SK-N-SH treated with all-trans-retinoic acid at 6 μM for 48 hours (cell line): Measurements from ENCODE around the gene MYLK4.

Experiments
- ATAC-seq: fragments of 200-7000 bp; cut with Tn5 transposase; 3 replicates; pipeline ENCODE4 v1.9.1; 2020; ENCODE audit warnings: mild to moderate bottlenecking, moderate library complexity
- ARNTL ChIP-seq: fragments of 450-650 bp; formaldehyde crosslinking; IDR thresholded peaks from 2 replicates; pipeline ENCODE4 v1.5.0; 2020; ENCODE audit warnings: low read depth, mild to moderate bottlenecking, moderate library complexity, borderline replicate concordance
- BACH2 ChIP-seq: fragments of 250-450 bp; sonication (Bioruptor Pico); IDR thresholded peaks from 2 replicates; pipeline ENCODE4 v1.9.0; 2021; ENCODE audit warnings: mild to moderate bottlenecking, borderline replicate concordance
- ESRRG ChIP-seq: fragments of 250-450 bp; sonication (Bioruptor Pico); IDR thresholded peaks from 2 replicates; pipeline ENCODE4 v1.6.1; 2021; ENCODE audit warnings: mild to moderate bottlenecking
- ISL1 ChIP-seq: fragments of 250-450 bp; sonication (Bioruptor Pico); IDR thresholded peaks from 2 replicates; pipeline ENCODE4 v2.1.2; 2022; ENCODE audit warnings: mild to moderate bottlenecking, moderate library complexity
- OSR1 ChIP-seq: fragments of 250-450 bp; sonication (Bioruptor Pico); IDR thresholded peaks from 2 replicates; pipeline ENCODE4 v1.8.0; 2022; ENCODE audit warnings: moderate library complexity, mild to moderate bottlenecking, inconsistent platforms
- PPARA ChIP-seq: fragments of 250-450 bp; sonication (Bioruptor Pico); IDR thresholded peaks from 2 replicates; pipeline ENCODE4 v1.5.0; 2020; ENCODE audit warnings: mild to moderate bottlenecking, borderline replicate concordance
- RARB ChIP-seq: fragments of 250-450 bp; sonication (Bioruptor Pico); IDR thresholded peaks from 2 replicates; pipeline ENCODE4 v1.8.0; 2021; ENCODE audit warnings: mild to moderate bottlenecking, moderate library complexity
- SNAI2 ChIP-seq: fragments of 250-450 bp; sonication (Bioruptor Pico); IDR thresholded peaks from 2 replicates; pipeline ENCODE4 v1.5.0; 2020; ENCODE audit warnings: mild to moderate bottlenecking, moderate library complexity
- TCF4 ChIP-seq: fragments of 250-450 bp; sonication (Bioruptor Pico); IDR thresholded peaks from 2 replicates; pipeline ENCODE4 v1.8.0; 2021; ENCODE audit warnings: mild to moderate bottlenecking, moderate library complexity, borderline replicate concordance
- TOX ChIP-seq: fragments of 250-450 bp; sonication (Bioruptor Pico); IDR thresholded peaks from 2 replicates; pipeline ENCODE4 v1.8.0; 2021; ENCODE audit warnings: mild to moderate bottlenecking, moderate library complexity, borderline replicate concordance
- ZC3H10 ChIP-seq: fragments of 250-450 bp; sonication (Bioruptor Pico); IDR thresholded peaks from 2 replicates; pipeline ENCODE4 v1.5.1; 2021; ENCODE audit warnings: mild to moderate bottlenecking, moderate library complexity
- ZFP3 ChIP-seq: fragments of 250-450 bp; sonication (Bioruptor Pico); IDR thresholded peaks from 2 replicates; pipeline ENCODE4 v1.5.0; 2020; ENCODE audit warnings: mild to moderate bottlenecking, moderate library complexity
- ZFP30 ChIP-seq: fragments of 450-650 bp; formaldehyde crosslinking; IDR thresholded peaks from 2 replicates; pipeline ENCODE4 v1.5.0; 2022; ENCODE audit warnings: mild to moderate bottlenecking, moderate library complexity
- ZNF565 ChIP-seq: fragments of 450-650 bp; formaldehyde crosslinking; conservative IDR thresholded peaks from 2 replicates; pipeline ENCODE4 v1.5.0; 2020; ENCODE audit warnings: low read depth, mild to moderate bottlenecking, moderate library complexity
- ZNF70 ChIP-seq: fragments of 450-650 bp; formaldehyde crosslinking; IDR thresholded peaks from 2 replicates; pipeline ENCODE4 v1.5.0; 2020; ENCODE audit warnings: mild to moderate bottlenecking, moderate library complexity
- ZNF8 ChIP-seq: fragments of 450-650 bp; formaldehyde crosslinking; IDR thresholded peaks from 2 replicates; pipeline ENCODE4 v1.5.0; 2020; ENCODE audit warnings: mild to moderate bottlenecking, moderate library complexity
- TF ChIP-seq, protein P1 (sequence below): fragments of 250-450 bp; sonication (Bioruptor Pico); IDR thresholded peaks from 2 replicates; pipeline ENCODE4 v1.5.0; 2020; ENCODE audit warnings: mild to moderate bottlenecking, moderate library complexity
- TF ChIP-seq, protein P2 (sequence below): fragments of 250-450 bp; sonication (Bioruptor Pico); IDR thresholded peaks from 2 replicates; pipeline ENCODE4 v1.8.0; 2021; ENCODE audit warnings: low read depth, mild to moderate bottlenecking, moderate library complexity, borderline replicate concordance
- TF ChIP-seq, protein P3 (sequence below): fragments of 250-450 bp; sonication (Bioruptor Pico); IDR thresholded peaks from 2 replicates; pipeline ENCODE4 v1.8.0; 2020; ENCODE audit warnings: mild to moderate bottlenecking, moderate library complexity, borderline replicate concordance
- TF ChIP-seq, protein P4 (sequence below): fragments of 250-450 bp; sonication (Bioruptor Pico); IDR thresholded peaks from 2 replicates; pipeline ENCODE4 v1.5.1; 2020; ENCODE audit warnings: low read depth, mild to moderate bottlenecking, moderate library complexity

The MYLK4 gene

DNA sequence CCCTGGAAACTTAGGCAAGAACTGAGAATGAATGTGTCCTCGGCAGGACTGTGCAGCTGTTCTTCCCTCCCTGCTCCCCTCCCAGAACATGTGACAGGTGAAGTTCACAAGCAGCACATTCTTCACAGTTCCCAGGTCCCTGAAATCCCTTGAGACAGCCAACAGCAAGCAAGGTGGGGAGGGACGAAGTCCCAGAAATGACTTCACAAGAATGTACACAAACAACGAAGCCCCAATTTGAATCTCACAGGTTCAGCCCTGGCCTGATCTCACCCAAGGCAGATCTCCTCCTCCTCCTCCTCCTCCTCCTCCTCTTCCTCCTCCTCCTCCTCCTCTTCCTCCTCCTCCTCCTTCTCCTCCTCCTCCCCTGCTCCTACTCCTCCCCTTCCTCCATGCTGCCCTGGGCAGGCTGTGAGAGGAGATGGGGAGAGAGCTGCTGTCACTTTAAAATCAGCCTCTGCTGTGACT, 46.9 kb upstream of the MYLK4 start:
- no peak for ATAC-seq
- TF ChIP-seq RARB (CRISPR knock-in tag) (no peak), ZNF70 (CRISPR knock-in tag) (no peak), OSR1 (CRISPR knock-in tag) (no peak), PPARA (no peak), ARNTL (CRISPR knock-in tag) (no peak), ISL1 (CRISPR knock-in tag) (no peak), TCF4 (CRISPR knock-in tag) (no peak), ZFP3 (CRISPR knock-in tag) (no peak), BACH2 (CRISPR knock-in tag) (no peak), TOX (no peak), SNAI2 (CRISPR knock-in tag) (no peak), ESRRG (CRISPR knock-in tag) (no peak), ZNF565 (CRISPR knock-in tag) (no peak)
- TF ChIP-seq, protein P1, sequence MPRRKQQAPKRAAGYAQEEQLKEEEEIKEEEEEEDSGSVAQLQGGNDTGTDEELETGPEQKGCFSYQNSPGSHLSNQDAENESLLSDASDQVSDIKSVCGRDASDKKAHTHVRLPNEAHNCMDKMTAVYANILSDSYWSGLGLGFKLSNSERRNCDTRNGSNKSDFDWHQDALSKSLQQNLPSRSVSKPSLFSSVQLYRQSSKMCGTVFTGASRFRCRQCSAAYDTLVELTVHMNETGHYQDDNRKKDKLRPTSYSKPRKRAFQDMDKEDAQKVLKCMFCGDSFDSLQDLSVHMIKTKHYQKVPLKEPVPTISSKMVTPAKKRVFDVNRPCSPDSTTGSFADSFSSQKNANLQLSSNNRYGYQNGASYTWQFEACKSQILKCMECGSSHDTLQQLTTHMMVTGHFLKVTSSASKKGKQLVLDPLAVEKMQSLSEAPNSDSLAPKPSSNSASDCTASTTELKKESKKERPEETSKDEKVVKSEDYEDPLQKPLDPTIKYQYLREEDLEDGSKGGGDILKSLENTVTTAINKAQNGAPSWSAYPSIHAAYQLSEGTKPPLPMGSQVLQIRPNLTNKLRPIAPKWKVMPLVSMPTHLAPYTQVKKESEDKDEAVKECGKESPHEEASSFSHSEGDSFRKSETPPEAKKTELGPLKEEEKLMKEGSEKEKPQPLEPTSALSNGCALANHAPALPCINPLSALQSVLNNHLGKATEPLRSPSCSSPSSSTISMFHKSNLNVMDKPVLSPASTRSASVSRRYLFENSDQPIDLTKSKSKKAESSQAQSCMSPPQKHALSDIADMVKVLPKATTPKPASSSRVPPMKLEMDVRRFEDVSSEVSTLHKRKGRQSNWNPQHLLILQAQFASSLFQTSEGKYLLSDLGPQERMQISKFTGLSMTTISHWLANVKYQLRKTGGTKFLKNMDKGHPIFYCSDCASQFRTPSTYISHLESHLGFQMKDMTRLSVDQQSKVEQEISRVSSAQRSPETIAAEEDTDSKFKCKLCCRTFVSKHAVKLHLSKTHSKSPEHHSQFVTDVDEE (CRISPR knock-in tag), result no peak
- TF ChIP-seq, protein P2, sequence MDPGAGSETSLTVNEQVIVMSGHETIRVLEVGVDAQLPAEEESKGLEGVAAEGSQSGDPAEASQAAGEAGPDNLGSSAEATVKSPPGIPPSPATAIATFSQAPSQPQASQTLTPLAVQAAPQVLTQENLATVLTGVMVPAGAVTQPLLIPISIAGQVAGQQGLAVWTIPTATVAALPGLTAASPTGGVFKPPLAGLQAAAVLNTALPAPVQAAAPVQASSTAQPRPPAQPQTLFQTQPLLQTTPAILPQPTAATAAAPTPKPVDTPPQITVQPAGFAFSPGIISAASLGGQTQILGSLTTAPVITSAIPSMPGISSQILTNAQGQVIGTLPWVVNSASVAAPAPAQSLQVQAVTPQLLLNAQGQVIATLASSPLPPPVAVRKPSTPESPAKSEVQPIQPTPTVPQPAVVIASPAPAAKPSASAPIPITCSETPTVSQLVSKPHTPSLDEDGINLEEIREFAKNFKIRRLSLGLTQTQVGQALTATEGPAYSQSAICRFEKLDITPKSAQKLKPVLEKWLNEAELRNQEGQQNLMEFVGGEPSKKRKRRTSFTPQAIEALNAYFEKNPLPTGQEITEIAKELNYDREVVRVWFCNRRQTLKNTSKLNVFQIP (CRISPR knock-in tag), result no peak

DNA sequence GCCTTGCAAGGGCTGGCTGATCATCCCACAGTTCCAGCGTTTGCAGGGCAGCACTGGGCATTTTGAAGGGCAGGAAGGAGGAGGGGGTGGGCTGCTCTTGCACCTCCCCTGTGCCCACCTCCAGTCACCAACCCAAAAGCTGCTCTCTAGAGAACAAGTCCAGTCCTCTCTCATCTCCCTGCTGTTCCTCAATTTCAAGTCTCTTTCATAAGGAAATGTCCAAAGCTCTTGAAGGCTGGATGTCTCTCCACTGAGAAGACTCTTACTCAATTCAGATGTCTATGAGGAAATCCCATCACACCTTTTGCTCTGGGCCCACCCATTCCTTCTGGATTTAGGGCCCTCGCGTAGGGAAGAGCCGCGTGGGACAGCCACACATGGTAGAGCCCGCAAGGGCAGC, 46.1 kb upstream of the MYLK4 start:
- ATAC-seq, result no peak
- TF ChIP-seq ZC3H10 (CRISPR knock-in tag), result no peak
- no peak for TF ChIP-seq ZNF565 (CRISPR knock-in tag)
- TF ChIP-seq, protein P3, sequence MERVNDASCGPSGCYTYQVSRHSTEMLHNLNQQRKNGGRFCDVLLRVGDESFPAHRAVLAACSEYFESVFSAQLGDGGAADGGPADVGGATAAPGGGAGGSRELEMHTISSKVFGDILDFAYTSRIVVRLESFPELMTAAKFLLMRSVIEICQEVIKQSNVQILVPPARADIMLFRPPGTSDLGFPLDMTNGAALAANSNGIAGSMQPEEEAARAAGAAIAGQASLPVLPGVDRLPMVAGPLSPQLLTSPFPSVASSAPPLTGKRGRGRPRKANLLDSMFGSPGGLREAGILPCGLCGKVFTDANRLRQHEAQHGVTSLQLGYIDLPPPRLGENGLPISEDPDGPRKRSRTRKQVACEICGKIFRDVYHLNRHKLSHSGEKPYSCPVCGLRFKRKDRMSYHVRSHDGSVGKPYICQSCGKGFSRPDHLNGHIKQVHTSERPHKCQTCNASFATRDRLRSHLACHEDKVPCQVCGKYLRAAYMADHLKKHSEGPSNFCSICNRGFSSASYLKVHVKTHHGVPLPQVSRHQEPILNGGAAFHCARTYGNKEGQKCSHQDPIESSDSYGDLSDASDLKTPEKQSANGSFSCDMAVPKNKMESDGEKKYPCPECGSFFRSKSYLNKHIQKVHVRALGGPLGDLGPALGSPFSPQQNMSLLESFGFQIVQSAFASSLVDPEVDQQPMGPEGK (CRISPR knock-in tag), result no peak
- TF ChIP-seq, protein P1 (CRISPR knock-in tag), result no peak
- no peak for TF ChIP-seq ZFP3 (CRISPR knock-in tag)
- TF ChIP-seq BACH2 (CRISPR knock-in tag), result no peak
- TF ChIP-seq, protein P4, sequence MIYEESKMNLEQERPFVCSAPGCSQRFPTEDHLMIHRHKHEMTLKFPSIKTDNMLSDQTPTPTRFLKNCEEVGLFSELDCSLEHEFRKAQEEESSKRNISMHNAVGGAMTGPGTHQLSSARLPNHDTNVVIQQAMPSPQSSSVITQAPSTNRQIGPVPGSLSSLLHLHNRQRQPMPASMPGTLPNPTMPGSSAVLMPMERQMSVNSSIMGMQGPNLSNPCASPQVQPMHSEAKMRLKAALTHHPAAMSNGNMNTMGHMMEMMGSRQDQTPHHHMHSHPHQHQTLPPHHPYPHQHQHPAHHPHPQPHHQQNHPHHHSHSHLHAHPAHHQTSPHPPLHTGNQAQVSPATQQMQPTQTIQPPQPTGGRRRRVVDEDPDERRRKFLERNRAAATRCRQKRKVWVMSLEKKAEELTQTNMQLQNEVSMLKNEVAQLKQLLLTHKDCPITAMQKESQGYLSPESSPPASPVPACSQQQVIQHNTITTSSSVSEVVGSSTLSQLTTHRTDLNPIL (CRISPR knock-in tag), result no peak
- no peak for TF ChIP-seq ESRRG (CRISPR knock-in tag)
- TF ChIP-seq ARNTL (CRISPR knock-in tag), result no peak
- TF ChIP-seq ZNF8, result no peak
- no peak for TF ChIP-seq ZFP30 (CRISPR knock-in tag)
- TF ChIP-seq SNAI2 (CRISPR knock-in tag), result no peak
- TF ChIP-seq TCF4 (CRISPR knock-in tag), result no peak
